HG03575 (cell line): ENCODE data around the gene CCDC39.
"Not testable (repeated sequence)": the region's sequence is repeated elsewhere in the genome, so short reads cannot be mapped to it uniquely, and the experiment has no call there.

Experiments
- ATAC-seq: cut with Tn5 transposase; IDR thresholded peaks from one replicate; pipeline ENCODE4 v1.9.1; 2021; ENCODE audit not compliant: unreplicated experiment, insufficient number of reproducible peaks, low FRiP score; ENCODE audit errors: extremely low read depth

The CCDC39 gene

DNA sequence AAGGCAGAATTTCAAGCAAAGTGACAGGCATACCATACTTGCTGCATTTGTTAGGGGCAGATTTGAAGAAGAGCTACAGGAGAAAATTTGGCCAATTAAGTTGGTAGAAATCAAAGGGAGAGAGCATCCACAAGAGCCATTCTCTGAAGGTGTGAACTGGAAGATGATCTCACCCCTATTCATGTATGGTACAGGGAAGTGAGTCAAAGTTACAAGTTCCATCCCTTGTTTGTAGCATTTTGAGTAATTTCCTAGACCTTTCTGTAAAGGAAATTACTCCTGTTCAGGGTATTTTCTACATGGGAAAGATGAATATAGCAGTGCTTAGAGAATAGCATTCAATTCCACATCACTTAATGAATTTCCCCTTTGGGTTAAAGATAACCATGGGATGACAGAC, 48.9 kb downstream of the CCDC39 start:
- ATAC-seq, result no peak

DNA sequence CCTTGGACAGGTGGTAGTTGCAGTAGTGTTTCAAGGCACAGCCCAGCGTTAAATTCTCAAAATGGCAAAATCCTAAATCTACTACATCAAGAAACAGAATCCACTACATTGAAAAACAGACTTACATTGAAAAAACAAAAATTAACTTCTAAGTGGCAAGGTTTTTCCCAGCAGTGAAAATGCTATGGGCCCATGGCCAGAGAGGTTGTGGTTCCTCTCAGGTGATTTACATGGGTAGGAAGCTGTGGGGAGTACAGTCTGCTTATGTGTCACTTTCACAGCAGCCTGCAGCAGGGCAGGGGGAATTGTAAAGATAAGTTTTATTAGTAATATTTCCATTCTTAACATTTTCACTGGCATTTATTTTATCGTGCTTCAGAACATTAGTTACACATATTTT, 52.4 kb downstream of the CCDC39 start:
- ATAC-seq, result peak; percentile 74

DNA sequence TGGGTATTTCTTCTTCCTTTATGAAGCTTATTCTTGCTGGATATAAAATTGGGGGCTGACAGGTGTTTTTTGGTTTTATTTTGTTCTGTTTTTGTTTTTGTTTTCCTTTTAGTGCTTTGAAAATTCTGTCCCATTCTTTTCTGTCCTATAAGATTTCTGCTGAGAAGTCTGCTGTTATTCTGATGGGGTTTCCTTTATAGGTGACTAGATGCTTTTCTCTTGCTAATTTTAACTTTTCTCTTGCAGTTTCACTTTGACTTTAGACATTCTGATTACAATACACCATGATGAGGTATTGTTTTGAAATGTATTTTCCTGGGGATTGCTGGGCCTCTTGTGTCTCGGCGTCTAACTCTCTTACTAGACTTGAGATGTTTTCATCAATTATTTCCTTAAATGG, 54.6 kb downstream of the CCDC39 start:
- ATAC-seq, result peak; percentile 57

DNA sequence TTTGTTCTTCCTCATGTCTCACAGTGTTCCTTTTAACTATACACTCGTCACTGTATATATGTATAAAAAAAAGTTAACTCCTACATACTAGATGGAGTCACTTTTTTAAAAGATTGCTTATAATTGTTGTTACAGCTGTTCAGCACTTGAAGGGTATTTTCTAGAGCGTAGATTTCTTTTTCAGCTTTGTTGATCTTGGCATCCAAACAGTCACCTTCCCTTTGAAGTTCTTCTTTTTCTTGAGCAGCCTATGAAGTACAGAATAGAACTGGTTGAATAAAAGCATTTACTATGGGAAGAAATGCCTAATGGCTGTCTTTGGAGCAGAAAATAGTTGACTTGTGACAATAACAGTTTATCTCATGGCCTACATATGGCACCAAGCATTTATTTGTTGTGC, 59.6 kb downstream of the CCDC39 start:
- no peak for ATAC-seq

DNA sequence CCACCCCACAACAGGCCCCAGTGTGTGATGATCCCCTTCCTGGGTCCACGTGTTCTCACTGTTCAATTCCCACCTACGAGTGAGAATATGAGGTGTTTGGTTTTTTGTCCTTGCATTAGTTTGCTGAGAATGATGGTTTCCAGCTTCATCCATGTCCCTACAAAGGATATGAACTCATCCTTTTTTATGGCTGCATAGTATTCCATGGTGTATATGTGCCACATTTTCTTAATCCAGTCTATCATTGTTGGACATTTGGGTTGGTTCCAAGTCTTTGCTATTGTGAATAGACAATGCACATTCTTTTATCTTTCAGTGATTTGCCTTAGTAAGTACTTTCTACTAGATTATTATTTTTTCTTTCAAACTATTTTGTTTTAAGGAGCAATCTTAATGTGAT, 60.7 kb downstream of the CCDC39 start:
- ATAC-seq, result not testable (repeated sequence)

DNA sequence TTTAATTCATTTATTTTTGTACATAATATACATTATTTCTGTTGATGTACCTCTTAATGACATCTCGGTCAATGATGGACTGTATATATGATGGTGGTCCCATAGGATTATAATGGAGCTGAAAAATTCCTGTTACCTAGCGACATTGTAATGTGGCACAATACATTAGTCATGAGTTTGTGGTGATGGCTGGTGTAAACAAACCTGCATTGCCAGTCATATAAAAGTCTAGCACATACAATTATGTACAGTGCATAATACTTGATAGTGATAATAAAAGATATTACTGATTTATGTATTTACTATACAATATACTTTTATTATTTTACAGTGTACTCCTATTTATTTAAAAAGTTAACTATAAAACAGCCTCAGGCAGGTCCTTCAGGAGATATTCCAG, 62.2 kb downstream of the CCDC39 start:
- ATAC-seq, result no peak

DNA sequence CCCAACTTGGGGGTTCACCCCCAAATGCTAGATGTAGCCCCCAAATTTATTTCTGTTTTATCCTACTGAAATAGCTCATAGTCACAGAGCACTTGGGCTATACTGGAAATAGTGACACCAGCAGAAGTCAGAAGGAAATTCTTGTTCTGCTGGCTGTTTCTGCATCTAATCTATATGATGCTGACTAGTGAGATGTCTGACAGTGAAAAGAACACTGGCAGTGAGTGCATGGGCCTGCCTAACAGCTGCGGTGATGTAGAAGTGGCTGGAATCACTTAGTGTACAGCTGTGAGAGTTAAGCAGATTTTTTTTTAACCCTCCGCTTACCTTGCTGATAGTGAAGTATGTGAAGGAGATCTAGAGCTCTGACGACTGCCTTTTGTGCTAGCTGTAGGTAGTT, 63.3 kb downstream of the CCDC39 start:
- ATAC-seq, result no peak

DNA sequence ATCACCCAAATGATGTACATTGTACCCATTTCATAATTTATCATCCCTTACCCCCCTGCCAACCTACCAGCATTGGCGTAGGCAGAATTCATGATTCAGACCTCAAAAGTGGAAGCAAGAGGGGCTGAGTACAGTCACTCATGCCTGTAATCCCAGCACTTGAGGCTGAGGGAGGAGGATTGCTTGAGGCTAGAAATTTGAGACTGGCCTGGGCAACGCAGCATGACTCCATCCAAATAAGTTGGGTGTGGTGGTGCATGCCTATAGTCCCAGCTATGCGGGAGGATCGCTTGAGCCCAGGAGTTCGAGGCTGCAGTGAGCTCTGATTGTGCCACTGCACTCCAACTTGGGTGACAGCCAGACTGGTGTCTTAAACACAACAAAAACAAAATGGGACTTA, 66.9 kb downstream of the CCDC39 start:
- ATAC-seq, result no peak

DNA sequence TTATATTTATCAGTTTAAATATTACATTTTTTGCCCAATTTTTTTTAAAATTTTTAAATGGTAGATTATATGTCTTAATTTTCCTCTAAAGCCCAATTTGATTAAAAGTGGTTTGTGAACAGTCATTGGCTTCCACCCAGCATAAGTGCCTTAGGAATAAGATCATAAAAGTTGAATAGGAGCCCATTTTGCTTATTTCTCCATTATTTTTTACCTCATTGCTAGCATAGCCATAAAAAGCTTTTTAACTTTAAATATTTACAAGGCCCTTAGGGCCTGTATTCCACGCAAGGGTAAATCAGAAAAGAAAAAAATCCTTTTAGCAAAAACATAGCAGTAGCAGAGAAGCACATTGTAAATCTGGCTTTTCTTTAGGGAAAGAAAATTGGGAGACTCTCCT, 68.3 kb downstream of the CCDC39 start:
- ATAC-seq, result no peak

DNA sequence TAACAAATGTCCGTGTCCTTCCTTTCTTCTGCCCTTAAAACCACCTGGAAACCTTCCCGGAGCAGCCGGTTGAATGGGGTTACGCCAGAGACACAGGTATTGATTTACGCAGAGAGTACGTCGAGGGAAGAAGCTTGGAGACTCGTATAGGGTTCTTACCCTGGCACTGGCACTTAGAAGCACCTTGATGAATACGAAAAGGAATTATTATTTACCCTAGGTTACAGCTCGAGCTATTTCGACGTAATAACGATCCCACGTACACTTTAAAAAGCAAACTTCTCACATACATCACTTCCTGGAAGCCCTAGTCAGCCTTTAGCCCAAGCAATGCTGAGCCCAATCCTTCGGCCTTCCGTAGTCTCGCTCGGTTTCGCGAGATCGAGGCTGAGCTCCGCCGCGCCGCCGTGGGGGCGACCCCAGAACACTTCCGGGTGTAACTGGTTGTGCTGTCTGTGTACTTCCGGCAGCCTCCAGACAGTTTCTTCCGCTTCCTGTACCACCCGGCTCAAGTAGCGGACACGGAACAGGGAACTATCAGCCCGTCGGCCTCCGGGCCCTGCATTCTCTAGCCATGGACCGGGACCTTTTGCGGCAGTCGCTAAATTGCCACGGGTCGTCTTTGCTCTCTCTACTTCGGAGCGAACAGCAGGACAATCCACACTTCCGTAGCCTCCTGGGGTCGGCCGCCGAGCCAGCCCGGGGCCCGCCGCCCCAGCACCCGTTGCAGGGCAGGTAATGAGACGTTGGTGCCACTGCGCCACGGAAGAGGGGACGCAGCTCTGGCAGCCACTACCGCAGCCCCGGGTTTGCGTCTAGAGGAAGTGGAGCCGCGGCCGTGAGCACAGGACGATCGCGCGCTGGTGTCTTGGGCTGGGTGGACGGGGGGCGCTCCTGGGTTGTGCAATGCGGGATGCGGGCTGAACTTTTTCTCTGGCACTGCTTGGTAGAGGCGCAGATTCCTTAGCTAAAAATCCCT, 77.3 kb downstream of the CCDC39 start, which contains the start of gene TTC14:
TSS of gene TTC14 (plus strand) at position 476 of the 979 bp plus-strand sequence. CDS start at position 575, 99 bp downstream.
- ATAC-seq, result peak; percentile 93

DNA sequence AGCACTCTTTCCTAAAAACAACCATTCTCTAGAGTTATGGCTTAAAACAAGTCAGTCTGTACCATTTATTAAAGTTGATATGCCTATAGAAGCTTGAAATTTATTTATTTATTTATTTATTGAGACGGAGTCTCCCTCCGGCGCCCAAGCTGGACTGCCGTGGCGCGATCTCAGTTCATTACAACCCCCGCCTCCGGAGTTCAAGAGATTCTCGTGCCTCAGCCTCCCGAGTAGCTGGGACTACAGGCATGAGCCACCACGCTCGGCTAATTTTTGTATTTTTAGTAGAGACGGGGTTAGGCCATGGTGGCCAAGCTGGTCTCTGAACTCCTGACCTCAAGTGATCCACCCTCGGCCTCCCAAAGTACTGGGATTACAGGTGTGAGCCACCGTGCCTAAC, 78.8 kb downstream of the CCDC39 start:
- no peak for ATAC-seq

DNA sequence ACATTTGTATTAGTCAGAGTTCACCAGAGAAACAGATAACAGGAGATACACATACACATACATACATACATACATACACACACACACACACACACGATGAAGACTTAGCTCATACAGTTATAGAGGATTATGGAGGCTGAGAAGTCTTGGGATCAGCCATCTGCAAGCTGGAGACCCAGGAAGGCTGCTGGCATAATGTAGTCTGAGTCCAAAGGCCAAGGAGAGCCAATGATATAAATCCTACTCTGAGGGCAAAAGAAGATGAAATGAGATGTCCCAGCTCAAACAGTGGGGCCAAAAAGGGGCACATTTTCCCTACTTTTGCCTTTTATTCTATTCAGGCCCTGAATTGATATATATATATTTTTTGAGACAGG, 83.7 kb downstream of the CCDC39 start:
- no peak for ATAC-seq

DNA sequence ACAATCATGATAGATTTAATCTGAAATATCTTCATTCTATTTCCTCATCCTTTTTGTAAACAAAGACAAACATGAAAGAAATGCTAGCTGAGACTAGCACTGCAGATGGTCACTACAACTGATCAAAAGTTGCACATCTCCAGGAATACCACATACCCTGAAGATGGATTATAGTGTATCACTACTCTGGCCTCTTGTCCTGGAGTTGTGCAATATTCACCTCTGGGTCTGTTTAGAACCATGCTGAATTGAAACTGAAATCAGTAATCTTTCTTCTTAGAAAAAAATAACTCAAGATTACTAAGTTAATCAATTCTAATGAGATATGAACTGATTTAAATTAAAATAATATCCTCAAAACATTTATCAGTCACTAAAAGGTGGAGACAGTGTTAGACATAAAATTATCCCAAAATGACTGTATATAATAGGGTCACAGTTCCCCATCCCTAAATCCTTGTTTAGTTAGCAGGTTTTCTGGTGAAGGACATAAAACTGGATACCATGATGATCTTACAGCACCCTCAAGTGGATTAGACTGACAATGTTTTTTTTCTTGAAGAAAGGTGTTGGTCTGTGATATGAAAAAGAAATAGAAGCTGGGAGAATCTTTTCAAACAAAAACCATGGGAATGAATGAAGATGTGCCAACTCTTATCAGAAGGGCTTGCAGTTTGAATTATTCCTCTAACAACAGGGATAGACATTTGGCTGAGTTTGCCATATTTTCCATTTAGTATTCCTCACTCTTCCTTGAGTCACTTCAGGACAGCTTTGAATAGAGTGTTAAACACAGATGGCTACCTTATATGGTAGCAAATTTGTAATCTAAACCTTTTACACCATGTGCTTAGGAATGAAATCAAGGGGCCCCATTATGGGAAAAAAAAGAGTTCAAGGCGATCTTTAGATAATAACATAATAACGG, 84.4 kb downstream of the CCDC39 start:
- no peak for ATAC-seq

DNA sequence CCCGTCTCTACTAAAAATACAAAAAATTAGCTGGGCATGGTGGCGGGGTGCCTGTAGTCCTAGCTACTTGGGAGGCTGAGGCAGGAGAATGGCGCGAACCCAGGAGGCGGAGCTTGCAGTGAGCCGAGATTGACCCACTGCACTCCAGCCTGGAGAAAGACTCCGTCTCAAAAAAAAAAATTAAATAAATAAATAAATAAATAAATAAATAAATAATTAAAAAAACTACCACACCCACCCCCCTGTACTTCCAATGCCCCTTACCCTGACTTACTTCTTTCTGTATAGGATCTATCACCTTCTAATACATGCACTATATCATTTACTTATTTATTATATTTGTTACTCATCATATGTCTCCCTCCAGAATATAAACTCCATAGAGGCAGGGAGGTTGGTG, 85.7 kb downstream of the CCDC39 start:
- ATAC-seq, result not testable (repeated sequence)

DNA sequence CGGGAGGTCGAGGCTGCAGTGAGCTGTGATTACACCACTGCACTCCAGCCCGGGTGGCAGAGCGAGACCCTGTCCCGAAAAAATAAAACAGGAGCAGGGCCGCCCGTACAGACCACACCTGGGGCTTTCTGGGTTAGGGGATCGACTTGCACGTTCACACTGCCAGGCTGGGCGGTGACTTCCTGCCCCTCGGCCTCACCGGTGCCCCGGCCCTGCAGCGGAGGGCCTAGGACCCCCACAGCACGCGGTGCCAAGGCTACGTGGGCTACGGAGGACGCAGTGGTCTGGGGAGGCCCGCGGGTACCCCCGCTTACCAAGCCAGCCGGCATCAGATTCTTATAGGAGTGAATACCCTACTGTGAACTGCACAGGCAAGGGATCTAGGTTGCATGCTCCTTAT, 88.9 kb downstream of the CCDC39 start:
- ATAC-seq, result no peak

DNA sequence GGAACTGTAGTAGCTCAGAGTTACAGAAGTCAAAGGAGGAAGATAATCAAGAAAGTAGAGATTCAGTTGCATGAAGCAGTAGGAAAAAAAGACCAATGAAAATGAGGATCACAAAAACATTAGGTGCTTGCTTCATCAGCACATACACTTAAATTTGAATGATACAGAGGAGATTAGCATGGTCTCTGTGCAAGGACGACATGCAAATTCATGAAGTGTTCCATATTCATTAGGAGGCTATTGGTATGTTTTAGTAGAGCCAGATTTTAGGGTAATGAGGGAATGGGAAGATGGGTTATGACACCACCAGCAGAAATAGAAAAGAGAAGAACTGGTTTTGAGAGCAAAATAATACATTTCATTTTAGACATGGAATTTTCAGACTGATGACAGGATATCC, 98.4 kb downstream of the CCDC39 start:
- no peak for ATAC-seq

DNA sequence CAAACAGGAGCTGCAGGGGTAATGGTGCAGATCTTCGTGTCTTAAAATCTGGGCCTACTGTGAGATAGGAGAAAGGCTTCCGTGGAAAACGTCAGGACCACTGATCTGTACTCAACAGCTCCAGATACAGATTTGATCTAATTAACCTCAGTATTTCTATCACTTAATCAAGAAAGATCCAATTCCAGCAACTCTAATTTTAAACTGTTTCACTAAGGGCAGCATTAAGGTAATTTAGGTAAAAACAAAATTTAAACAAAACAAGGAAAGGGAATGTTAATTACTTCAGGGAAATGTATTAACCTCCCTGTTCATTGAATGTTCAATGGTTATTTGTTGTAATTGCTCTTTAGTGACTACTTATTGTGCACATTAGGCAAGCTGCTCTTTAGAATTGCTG, 103.7 kb downstream of the CCDC39 start:
- ATAC-seq, result no peak

DNA sequence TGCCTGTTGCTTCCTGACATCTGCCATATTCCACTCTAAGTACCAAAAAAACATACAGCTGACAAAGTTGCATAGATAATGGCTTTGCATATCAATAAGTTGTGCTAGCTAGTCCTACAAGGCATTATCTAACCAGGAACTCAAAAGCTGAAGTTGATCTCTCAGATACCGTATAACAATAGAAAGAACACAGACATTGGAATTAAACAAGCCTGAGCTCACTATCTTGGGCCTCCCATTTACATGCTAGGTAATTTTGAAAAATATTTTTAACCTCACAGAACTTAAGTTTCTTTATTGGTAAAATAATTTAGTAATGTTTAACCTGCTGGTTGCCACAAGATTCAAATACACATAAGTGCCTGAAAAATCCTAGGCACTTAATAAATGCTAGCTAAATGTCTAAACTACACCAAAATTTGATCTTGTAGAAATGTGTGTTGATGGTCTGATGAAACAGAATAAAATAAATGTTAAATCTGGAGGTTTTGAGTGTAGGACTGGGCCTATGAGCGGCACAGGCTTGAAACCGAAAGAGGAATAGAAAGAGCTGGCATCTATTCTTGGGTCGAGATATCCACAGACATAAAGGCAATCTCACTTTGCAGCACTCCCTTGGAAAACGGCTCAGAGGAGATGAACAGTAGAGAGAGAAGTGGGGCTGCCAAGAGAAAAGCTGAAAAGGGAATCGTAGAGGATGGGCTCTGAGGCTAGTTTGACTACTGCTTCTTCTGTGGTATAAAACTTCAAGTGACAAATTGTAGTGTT, 107.3 kb downstream of the CCDC39 start:
- ATAC-seq, result peak; percentile 67

DNA sequence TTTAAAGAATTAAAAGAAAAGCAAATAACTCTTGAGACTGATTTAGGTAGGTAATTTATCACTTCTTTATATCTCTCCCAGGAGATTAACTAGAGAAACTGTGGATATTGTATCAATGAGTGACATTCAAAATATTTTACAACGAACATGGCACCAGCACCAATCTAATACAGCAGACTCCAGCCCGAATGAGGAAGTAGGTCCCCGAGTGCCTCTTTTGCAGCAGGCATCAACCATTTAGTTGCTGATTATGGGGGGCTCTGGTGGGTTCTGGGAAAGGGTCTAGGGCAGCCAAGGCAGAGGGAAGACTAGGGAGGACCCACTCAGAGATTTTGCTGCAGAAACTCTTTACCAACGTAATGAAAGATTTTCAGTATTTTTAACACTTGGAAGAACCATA, 109.1 kb downstream of the CCDC39 start:
- ATAC-seq, result no peak
